Nephron (organoid): ENCODE data around the gene MSH4.

Experiments used
- H3K27ac Mint-ChIP-seq, 3 experiments: 2 replicates each; pipeline ENCODE4 v1.8.0; 2020; ENCODE audit warnings: mixed read lengths in 3 of 3, mild to moderate bottlenecking in 2 of 3, moderate library complexity in 1 of 3
- H3K27me3 Mint-ChIP-seq: 2 replicates; pipeline ENCODE4 v1.8.0; 2021; ENCODE audit warnings: low read depth, mild to moderate bottlenecking, moderate library complexity, mixed read lengths
- H3K36me3 Mint-ChIP-seq: 2 replicates; pipeline ENCODE4 v1.8.0; 2020; ENCODE audit warnings: low read depth, mixed read lengths
- H3K4me1 Mint-ChIP-seq: 2 replicates; pipeline ENCODE4 v1.8.0; 2020; ENCODE audit warnings: mixed read lengths
- H3K4me3 Mint-ChIP-seq, 3 experiments: 2 replicates each; pipeline ENCODE4 v1.8.0; 2020; ENCODE audit warnings: mild to moderate bottlenecking in 3 of 3, mixed read lengths in 3 of 3, moderate library complexity in 2 of 3
- H3K9me3 Mint-ChIP-seq: 2 replicates; pipeline ENCODE4 v1.8.0; 2020; ENCODE audit warnings: mixed read lengths
- CTCF ChIP-seq, 3 experiments: fragments of 200-600 bp; sonication (generic); IDR thresholded peaks; one replicate each; pipeline ENCODE4 v1.5.0; 2021; ENCODE audit warnings: antibody characterized with exemption in 3 of 3; ENCODE audit not compliant: unreplicated experiment in 3 of 3

MSH4 gene

DNA sequence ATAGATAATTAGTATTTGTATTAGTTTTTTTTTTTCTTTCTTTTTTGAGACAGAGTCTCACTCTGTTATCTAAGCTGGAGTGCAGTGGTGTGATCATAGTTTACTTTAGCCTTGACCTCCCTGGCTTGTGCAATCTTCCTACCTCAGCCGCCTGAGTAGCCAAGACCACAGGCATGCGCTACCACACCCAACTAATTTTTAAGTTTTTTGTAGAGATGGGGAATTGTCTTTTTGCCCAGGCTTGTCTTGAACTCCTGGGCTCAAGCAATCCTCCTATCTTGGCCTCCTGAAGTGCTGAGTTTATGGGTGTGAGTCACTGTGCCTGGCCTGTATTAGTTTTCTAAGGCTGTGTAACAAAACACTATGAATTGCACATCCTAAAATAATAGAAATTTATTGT is 58.3 kb downstream of the MSH4 start:
- no peak overlapping the region for H3K4me3 Mint-ChIP-seq
- TF ChIP-seq CTCF (IDR thresholded peaks at IDR 0.05; ENCODE audit: unreplicated experiment in 3 of 3) = no peak
- no peaks in the 10 kb centered on the region for H3K4me1 Mint-ChIP-seq
- H3K27me3 Mint-ChIP-seq = no peaks in the 10 kb centered on the region
- no peaks in the 10 kb centered on the region for H3K9me3 Mint-ChIP-seq
- H3K36me3 Mint-ChIP-seq = no peaks in the 10 kb centered on the region
- H3K27ac Mint-ChIP-seq = no peak overlapping the region

DNA sequence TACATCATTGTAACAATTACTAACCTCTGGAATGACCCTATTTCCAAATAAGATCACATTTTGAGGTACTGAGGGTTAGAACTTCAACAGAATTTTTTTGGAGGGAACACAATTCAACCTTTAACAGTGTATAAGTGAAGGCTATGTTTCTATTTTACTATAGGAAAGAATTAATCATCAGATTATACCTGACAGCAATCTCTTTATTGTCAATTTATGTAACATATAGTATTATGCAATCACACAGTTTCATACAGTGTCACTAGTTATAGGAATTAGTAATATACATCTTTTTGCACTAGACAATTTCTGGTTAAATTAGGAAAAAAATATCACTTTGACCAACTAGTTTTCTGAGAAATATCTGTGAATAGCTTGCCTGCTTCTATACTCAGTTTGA is 59.1 kb downstream of the MSH4 start:
- TF ChIP-seq CTCF (IDR thresholded peaks at IDR 0.05; ENCODE audit: unreplicated experiment in 3 of 3) = no peak
- no peaks in the 10 kb centered on the region for H3K27me3 Mint-ChIP-seq
- H3K4me1 Mint-ChIP-seq = no peaks in the 10 kb centered on the region
- H3K9me3 Mint-ChIP-seq = no peaks in the 10 kb centered on the region
- no peak overlapping the region for H3K27ac Mint-ChIP-seq
- H3K36me3 Mint-ChIP-seq = no peaks in the 10 kb centered on the region
- no peak overlapping the region for H3K4me3 Mint-ChIP-seq

- Mint-ChIP-seq H3K27ac (no peak overlapping the region), H3K9me3 (no peaks in the 10 kb centered on the region), H3K4me1 (no peaks in the 10 kb centered on the region), H3K4me3 (no peak overlapping the region), H3K36me3 (no peaks in the 10 kb centered on the region), H3K27me3 (no peaks in the 10 kb centered on the region)
- no peak for TF ChIP-seq CTCF (IDR thresholded peaks at IDR 0.05; ENCODE audit: unreplicated experiment in 3 of 3)
Measured at GRCh38 chr1:75861831-75862230, 65.1 kb downstream of the MSH4 start.

DNA sequence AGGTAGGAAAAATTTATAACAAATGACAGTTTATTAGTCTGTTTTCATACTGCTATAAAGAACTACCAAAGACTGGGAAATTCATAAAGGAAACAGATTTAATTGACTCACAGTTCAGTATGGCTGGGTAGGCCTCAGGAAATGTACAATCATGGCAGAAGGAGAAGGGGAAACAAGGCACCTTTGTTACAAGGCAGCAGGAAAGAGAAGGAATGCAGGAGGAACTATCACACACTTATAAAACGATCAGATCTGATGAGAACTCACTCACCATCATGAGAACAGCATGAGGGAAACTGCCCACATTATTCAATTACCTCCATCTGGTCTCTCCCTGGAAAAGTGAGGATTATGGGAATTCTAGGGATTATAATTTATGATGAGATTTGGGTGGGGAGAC is 74.3 kb downstream of the MSH4 start:
- H3K36me3 Mint-ChIP-seq = no peaks in the 10 kb centered on the region
- no peak for TF ChIP-seq CTCF (IDR thresholded peaks at IDR 0.05; ENCODE audit: unreplicated experiment in 3 of 3)
- no peak overlapping the region for H3K27ac Mint-ChIP-seq
- H3K4me1 Mint-ChIP-seq = no peaks in the 10 kb centered on the region
- H3K27me3 Mint-ChIP-seq = peaks cover 4% of the 10 kb centered on the region
- H3K9me3 Mint-ChIP-seq = peaks cover 6% of the 10 kb centered on the region
- no peak overlapping the region for H3K4me3 Mint-ChIP-seq

GRCh38 chr1:75879985-75880384 is 83.3 kb downstream of the MSH4 start:
- Mint-ChIP-seq H3K27ac (no peak overlapping the region), H3K9me3 (no peaks in the 10 kb centered on the region), H3K4me1 (no peaks in the 10 kb centered on the region), H3K4me3 (no peak overlapping the region), H3K36me3 (no peaks in the 10 kb centered on the region), H3K27me3 (no peaks in the 10 kb centered on the region)
- TF ChIP-seq CTCF (IDR thresholded peaks at IDR 0.05; ENCODE audit: unreplicated experiment in 3 of 3) = no peak

GRCh38 chr1:75884437-75884836 is 87.8 kb downstream of the MSH4 start:
- H3K36me3 Mint-ChIP-seq = no peaks in the 10 kb centered on the region
- no peaks in the 10 kb centered on the region for H3K27me3 Mint-ChIP-seq
- H3K9me3 Mint-ChIP-seq = no peaks in the 10 kb centered on the region
- H3K27ac Mint-ChIP-seq = no peak overlapping the region
- no peak overlapping the region for H3K4me3 Mint-ChIP-seq
- TF ChIP-seq CTCF (IDR thresholded peaks at IDR 0.05; ENCODE audit: unreplicated experiment in 3 of 3) = no peak
- no peaks in the 10 kb centered on the region for H3K4me1 Mint-ChIP-seq
